GM21381 (cell line): ENCODE data around the gene CD300LD.

Source experiments
- ATAC-seq: cut with Tn5 transposase; IDR thresholded peaks from one replicate; pipeline ENCODE4 v1.9.1; 2021; ENCODE audit warnings: mild to moderate bottlenecking, moderate library complexity; ENCODE audit not compliant: unreplicated experiment

The CD300LD gene

DNA sequence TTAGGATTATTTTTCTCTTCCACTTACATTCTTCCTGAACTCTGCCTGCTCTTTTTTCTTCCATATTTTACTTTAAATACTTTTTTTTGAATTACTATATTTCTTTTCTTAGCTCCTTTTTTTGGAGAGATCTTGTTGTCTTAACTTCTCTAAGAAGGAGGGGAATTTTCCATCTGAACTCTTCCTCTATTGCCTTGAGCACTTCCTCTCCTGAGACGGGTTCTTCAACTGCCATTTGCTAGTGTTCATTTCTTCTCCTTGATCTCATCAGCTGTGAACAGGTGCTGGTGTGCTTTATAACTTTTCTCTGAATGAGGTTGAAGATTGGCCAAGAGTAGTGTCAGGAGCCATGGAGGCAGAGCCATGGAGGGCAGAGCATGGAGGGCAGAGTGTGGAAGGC, 15.1 kb upstream of the CD300LD start:
- no peak for ATAC-seq

DNA sequence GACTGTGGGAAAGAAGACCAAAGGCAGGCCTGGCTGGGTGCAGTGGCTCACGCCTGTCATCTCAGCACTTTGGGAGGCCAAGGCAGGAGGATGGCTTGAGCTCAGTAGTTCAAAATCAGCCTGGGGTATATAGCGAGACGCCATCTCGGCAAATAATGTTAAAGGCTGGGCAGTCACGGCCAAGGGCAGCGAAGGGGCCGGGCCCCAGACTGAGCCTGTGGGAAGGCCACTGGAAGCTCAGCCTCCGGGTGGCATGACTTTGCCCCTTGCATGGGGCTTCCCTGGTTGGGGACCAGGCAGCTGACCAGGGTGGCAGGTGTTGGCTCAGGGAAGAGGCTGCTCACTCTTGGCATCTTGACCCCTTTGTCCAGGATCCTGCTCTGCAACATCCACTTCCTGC, 14.0 kb upstream of the CD300LD start:
- ATAC-seq = no peak

DNA sequence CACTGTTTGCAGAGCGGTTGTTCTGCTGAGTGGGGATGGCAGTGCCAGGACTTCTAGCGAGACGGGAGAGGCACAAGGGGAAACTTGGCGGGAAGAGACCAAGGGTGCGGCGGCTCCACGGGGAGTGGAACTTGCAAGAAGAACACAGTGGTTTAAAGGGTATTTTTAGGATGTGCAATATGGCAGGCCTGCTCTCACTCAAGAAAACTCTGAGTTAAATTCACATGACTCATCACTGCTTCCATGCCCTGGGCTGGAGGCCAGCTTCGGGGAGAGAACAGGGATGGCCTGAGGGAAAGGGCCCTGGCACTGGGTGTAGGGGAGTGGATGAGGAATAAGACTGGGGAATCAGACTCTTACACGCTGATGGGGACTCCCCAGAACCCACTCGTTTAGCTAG, 13.3 kb upstream of the CD300LD start:
- ATAC-seq = no peak

DNA sequence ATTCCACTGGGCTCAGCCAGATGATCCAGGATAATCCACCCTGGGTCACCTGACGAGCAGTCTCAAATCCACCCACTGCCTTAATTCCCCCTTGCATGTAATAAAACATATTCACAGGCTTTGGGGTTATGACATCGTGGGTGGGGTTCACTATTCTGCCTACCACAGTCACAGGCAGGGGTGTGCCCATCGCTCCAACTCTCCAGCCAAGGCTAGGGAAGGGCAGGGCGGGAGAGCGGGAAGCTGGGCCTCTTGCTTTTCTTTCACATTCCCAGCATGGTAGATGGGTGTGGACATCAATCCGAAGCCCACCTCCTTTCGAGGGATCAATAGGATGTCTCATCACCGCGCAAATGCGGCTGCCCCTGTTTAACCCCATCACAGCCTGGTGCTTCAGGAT, 12.7 kb upstream of the CD300LD start:
- ATAC-seq = no peak

DNA sequence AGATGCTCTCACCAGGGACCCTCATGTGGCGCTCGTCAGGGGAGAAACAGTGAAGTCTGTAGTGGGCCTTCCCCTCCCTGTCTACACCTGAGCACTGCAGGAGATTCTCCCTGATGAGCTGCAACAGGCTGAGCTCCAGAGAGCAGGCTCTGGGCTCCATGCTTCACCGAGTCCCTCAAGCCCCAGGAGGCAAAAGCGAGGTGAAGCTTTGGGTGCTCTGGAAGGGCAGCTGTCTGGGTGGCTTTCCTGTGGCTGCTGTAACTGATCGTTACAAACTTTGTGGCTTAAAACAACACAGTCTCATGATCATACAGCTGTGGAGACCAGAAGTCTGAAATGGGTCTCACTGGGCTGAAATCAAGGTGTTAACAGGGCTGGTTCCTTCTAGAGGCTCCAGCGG, 12.1 kb upstream of the CD300LD start:
- no peak for ATAC-seq

DNA sequence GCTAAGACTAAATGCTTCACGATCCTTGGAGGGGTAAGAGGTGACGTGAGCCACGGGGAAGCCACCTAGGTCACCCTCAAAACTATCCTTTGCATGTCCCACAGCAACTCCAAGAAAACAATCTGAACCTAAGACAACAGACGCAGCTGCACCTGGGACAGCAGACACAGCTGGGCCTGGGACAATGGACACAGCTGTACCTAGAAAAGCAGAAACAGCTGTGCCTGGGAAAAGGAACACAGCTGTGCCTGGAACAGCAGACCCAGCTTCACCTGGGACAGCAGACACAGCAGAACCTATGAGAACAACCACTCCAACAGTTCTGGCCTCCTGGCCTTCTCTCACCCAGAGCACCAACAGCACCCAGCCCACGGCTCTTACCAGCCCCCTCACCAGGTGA, 11.7 kb upstream of the CD300LD start:
- no peak for ATAC-seq

DNA sequence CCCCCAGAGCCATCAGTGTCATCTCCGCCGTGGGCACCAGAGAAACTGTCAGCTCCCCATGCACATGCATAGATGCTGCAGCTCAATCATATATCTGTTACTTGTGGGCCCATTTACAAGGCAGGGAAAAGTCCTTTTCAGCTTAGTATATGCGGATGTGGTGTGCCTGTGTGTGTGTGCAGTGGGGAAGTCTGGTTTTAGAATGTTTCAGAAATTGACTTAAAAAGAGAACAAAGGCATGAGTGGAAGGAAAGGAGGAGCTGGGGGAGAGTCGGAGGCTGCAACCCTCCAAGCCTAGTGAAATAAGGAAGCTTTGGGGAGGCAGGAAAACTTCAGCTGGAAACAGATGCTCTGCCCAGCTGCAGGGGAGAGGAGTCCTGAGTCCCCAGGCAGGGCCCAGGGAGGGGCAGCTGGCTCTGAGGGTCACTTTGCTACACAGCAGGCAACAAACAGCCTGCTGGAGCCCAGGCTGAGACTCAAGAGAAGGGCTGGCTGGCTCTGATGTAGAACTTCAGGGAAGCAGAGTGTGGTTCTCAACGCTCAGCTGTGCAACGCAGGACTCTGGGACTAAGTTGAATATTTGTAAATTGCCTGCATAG, 11.1 kb upstream of the CD300LD start:
- no peak for ATAC-seq

DNA sequence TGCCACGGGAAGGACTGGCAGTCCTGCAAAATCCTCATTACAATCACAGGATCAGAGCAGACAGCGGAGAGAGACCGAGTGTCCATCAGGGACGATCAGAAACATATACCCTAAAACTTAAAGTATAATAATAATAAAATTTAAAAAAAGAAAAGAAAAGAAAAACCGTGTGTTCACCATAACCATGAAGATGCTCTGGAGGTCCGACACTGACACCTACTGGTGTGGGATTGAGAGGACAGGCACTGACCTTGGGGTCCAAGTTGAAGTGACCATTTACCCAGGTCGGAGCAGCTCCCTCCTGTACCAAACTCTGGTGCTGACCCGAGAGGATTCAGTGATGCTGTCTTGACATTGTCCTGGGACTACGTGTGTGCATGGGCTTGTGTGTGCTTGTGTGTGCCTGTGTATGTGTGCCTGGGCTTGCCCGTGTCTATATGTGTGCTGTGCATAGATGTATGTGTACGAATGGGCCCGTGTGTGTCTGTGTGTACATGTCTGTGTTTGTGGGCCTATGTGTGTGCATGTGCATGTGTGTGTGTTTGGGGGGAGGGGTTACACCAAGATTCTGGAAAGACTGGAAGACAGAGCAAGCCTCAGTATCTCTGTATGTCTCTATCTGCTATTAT, 10.0 kb upstream of the CD300LD start:
- no peak for ATAC-seq

DNA sequence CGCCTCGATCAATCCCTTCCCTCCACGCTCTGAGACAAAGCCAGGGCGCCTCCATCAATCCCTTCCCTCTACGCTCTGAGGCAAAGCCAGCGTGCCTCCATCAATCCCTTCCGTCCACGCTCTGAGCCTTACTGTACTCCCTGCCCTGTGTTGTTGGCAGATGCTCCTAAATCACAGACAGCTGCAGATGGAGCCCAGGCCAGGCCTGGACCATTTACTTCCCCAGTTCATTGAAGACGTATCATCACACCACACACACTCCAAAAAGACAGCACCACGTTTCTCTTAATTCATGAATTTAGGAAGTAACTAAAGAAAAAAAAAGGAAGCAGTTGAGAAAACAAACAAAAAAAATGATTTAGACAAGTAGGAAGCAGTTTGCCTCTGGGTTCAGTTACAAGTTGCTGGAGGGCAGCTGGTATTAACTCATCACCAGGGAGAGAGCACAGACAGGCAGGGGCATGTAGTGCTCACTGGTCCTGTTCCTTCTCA, 7.4 kb upstream of the CD300LD start:
- ATAC-seq = no peak

DNA sequence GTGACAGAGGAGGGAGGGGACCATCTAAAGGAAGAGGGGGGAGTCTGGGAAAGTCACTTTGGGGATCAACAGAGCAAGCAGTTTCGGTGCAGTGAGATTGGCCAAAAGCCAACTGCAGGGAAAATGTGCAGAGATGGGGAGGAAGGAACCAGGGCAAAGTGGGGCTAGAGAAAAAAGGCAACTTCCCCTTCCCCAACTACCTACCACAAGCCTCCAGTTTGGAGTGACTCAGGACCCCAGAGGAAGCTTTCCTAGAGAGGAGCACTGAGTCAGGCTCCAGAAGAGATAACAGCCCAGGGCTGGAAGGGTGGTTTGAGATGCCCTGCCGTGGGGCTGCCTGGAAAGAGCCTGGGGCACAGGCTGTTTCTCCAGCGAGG, 6.9 kb upstream of the CD300LD start:
- ATAC-seq = no peak

DNA sequence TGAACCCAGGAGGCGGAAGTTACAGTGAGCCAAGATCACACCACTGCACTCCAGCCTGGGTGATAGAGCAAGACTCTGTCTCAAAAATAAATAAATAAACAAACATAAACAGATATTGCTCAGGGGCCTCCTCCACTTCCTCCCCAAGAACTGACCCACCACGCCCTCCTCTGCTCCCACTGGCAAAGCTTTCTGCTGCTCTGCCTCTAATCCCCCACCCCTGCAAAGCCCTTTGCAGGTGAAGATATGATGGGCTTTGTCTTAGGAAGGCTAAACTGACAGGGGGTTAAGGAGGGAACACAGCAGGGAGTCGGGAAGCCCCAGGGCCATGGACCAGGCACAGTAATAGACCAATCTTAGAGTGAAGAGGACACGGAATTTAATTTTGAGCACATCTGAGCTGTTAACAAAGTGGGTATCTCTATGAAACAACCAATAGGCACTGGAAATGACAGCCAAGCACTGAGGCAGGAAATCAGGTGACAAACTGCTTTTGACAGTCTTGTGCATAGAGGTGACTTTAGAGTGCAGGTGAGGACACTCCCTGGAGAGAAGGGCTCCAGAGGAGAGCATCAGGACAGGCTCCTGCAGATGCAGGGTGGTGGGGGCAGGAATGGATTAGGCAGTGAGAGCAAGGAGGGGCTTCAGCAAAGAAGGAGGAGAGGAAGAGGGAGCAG, 6.4 kb upstream of the CD300LD start:
- ATAC-seq = no peak

DNA sequence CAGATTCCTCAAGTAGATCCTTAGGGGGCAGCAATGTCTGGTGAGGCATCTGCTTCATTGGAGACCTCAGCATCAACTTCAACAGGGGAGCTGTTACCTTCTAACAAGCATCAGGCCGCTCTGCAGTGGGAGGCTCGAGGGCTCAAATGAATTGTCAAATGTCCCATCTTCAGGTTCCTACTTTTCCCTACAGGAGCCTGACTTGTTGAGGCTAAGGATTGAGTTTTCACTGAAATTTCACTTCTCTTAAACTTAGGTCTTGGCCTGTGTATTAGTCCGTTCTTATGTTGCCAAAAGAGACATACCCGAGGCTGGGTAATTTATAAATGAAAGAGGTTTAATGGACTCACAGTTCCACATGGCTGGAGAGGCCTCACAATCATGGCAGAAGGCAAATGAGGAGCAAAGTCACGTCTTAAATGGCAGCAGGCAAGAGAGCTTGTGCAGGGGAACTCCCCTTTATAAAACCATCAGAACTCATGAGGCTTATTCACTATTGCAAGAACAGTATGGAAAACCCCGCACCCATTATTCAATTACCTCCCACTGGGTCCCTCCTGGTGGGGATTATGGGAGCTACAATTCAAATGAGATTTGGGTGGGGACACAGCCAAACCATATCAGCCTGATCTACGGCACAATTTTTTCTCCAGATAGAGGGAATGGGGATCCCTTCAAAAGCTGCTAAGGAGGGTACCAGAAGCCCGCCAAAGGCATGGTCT, 5.1 kb upstream of the CD300LD start:
- ATAC-seq = no peak

DNA sequence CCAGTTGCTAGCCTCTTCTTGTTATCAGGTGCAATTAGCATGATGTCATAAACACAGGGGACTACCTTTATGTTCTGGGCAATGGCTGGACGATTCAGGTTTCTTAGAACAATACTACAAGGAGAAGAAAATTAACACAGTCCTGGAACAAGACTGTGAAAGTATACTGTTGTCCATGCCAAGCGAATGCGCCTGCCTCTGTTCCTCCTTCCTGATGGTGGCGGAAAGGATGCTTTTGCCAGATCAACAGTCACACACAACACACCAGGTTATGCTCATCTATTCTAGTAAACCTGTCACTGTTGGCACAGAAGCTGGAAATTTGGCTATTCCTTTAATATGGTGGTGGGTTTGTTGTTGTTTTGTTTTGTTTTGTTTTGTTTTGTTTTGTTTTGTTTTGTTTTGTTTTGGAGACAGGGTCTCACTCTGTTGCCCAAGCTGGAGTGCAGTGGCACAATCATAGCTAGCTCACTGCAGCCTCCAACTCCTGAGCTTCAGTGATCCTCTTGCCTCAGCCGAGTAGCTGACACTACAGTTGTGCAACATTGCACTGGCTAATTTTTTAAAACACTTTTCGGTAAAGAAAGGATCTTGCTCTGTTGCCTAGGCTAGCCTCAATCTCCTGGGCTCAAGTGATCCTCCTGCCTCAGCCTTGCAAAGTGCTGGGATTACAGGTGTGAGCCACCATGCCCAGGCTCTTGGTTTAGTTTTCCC, 3.1 kb upstream of the CD300LD start:
- no peak for ATAC-seq

DNA sequence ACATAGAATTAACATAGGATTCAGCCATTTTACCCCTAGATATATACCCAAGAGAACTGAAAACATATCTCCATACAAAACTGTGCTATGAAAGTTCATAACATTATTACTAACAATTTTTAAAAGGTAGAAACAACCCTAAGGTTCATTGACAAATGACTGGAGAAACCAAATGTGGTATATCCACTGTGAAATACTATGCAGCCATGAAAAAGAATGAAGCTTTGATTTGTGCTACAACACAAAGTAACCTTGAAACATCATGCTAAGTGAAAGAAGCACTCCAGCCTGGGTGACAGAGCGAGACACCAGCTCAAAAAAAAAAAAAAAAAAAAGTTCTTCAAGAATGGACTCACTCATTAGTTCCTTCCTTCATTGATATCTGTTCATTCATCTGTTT, 580 bp downstream of the CD300LD start:
- ATAC-seq = no peak

DNA sequence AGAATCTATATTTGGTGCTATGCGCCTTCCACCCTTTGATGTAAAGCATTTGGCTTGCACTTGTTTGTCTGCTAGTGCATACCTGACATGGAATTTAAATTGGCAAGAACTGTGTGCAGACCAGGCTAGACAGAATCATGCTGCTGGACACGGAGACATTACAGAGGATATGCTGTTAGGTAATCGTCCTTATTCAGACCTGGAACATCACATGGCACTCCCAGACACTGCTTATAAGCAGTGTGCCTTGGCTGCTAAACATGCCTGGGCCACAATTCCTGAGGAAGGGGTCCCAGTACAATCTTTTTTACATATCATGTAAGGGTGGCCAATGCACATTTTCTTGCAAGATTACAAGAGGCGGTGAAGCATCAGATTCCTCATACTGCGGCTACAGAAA, 6.4 kb downstream of the CD300LD start:
- no peak for ATAC-seq

DNA sequence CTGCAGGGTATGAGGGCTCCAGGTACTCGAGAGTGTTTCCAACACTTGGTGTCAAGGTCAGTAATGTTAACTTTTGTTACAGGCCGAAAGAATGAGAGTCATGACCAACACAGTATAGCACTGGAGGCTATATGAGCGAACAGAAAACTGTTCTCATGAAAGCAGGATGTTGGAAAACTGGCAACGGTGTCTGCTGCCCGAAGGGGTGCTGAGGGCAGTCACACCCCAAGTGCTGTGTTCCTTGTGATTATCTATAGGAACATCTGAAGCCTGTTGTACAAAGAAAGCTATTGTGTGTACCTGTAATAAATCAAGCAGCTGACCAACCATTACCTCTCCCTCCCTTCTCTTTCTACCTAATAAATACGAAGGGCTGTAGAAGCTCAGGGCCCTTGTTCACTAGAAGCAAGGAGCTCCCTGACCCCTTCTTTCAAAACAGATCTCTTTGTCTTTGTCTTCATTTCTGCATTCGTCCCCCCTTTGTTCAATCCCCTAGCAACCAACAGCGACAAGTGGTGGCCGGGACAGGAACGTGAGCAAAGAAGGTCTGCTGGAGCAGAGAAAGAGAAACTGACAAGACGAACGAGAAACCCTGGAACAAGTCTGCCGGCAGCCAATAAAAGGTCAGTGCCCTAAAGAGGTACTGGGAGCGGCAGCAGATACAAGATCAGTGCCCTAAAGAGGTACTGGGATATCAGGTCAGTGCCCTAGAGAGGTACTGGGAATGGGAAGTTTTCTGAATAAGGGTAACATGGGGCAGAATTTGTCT, 7.6 kb downstream of the CD300LD start:
- no peak for ATAC-seq

DNA sequence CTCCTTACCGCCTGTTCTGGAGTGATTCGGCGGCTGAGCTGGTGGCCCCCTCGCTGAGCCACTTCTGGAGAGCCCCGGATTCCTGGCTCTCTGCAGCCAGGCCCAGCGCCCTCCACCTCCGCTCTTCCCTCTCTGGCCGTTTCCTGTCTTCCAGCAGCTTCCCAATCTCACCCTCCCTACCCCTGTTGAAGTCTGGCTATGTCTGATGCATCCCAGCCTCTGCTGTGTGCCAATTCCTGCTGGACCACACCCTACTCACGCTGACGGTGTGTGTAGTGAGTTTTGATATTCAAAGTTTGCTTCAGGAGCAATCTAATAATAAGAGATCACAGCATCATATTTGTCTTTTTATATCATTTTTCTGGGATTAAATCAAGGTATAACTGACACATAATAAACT, 9.4 kb downstream of the CD300LD start:
- ATAC-seq = no peak

DNA sequence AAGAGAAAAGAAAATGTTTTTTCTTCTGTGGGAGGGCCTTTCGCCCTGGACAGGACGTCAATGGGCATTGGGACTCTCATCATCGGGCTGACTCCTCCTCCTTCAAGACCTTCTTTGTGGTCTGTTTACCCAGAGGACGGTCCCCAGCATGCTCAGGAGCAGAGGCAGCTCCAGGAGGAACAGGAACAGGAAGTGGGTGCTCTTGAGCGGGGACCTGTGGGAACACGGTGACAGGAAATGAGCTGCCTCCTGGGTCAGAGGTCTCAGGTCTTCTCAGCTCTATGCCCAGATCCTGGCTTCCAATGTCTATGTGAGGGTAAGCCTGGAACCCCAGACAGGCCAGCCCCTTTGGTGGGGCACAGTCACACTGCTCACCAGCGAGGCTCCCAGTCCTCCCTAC, 12.2 kb downstream of the CD300LD start:
- no peak for ATAC-seq

DNA sequence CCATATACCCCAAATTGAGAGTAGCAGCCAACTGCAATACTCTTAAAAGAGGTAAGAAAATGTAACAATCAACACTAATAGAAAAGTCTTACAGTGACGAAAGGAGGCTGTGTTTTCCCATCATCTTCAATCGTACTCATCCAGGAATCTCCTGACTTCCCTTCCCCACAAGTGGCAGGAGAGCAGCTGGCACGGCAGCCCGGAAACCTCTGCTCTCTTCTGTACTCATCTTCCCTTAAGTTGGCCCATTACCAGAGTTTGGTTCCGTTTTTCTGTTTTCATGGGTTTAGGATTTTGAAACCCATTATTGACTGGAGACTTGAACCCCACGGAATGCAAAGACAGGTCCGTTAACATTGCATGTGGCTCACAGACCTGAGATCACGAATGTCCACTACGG, 13.1 kb downstream of the CD300LD start:
- no peak for ATAC-seq

DNA sequence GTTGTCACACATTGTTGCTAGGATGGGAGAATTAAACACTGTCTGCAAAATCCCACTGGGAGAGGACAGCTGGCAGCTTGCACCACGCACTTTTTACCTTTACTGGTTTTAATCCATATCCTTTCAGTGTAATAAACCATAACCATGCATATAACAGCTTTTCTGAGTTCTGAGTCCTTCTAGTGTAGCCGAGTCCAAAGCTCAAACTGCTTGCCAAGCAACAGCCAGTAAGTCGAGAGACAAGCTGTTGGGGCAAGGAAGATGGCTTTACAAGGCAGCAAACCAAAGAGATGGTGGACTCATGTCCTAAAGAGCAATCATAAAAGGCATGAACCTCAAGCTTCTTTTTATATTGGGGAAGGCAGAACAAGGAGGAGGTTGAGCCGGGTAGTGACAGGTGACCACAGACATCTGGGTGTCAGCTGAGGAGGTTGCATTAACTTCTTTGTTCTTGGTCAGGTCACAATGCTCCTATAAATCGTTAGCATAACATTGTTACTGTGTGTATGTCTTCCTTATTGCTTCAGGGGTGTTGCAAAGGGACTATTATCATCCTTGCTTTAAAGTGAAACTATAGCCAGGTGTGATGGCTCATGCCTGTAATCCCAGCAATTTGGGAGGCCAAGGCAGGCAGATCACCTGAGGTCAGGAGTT, 17.5 kb downstream of the CD300LD start:
- ATAC-seq = no peak
